Transverse colon (tissue), 4 donors: ENCODE data around the gene ULK4.

Source experiments
- CTCF ChIP-seq, 5 experiments: fragments of 200-600 bp in 3 of 5; fragments of 450-650 bp in 2 of 5; sonication (generic) in 3 of 5; IDR thresholded peaks; 1 replicate in 2 of 5; 2 replicates in 3 of 5; pipeline ENCODE4 v1.5.1; 2016 to 2017; ENCODE audit warnings: antibody characterized with exemption in 5 of 5, inconsistent platforms in 3 of 5, mild to moderate bottlenecking in 2 of 5, moderate library complexity in 1 of 5
- POLR2A ChIP-seq: fragments of 450-650 bp; IDR thresholded peaks from one replicate; pipeline ENCODE4 v1.6.1; 2016; ENCODE audit warnings: antibody characterized with exemption, mild to moderate bottlenecking, moderate library complexity
- POLR2AphosphoS5 ChIP-seq, 3 donors: sonication (generic); formaldehyde crosslinking; IDR thresholded peaks; one replicate each; pipeline ENCODE4 v1.6.1; 2016; ENCODE audit warnings: antibody characterized with exemption in 3 of 3

DNA sequence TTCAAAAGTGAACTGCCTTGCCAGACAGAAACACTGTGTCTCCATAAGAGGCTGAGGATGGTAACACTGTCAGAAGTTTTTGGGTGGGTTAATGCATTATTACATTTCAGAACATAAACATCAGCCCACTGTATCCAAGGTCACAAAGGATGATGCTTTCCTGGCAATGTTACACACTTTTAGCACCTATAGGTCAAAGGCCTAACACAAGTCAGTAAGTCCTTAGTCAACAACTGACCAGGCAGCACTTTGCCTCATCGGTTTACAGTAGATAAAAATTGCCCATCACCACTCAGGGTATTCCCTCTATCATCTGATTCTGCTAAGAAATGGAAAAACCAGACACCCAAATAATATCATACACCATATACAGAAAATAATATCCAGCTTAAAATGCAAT, 664.2 kb downstream of the ULK4 start:
- no peak for TF ChIP-seq CTCF (IDR thresholded peaks at IDR 0.05)
- no peak for TF ChIP-seq POLR2A
- TF ChIP-seq POLR2AphosphoS5 (IDR thresholded peaks at IDR 0.05), result no peak
